Measurements from ENCODE around the gene AGTR1. TPM values are rescaled to one million over a fixed set of nuclear protein-coding genes. Genes with fewer than 3 reads are reported as not detected.
"Not testable (repeated sequence)": the region's sequence is repeated elsewhere in the genome, so short reads cannot be mapped to it uniquely, and the experiment has no call there.

Gene AGTR1
- total RNA-seq, 1 experiment from 2014 or later, result 0.45 TPM

- peak; percentile 23 for DNase-seq (ENCODE audit: low spot score)
Measured at GRCh38 chr3:148718982-148719862, 21.5 kb downstream of the AGTR1 start.

- no peak for DNase-seq (ENCODE audit: low spot score)
Measured at GRCh38 chr3:148720873-148721272, 23.2 kb downstream of the AGTR1 start.

- DNase-seq (ENCODE audit: low spot score), result no peak
Measured at GRCh38 chr3:148723631-148724030, 25.9 kb downstream of the AGTR1 start.

- DNase-seq (ENCODE audit: low spot score), result peak; percentile 43
Measured at GRCh38 chr3:148727231-148727630, 29.5 kb downstream of the AGTR1 start.

- DNase-seq (ENCODE audit: low spot score), result no peak
Measured at GRCh38 chr3:148728753-148729152, 31.1 kb downstream of the AGTR1 start.

GRCh38 chr3:148729476-148730055, 31.9 kb downstream of the AGTR1 start:
- DNase-seq (ENCODE audit: low spot score), result no peak

GRCh38 chr3:148730676-148731075, 33.0 kb downstream of the AGTR1 start:
- DNase-seq (ENCODE audit: low spot score), result no peak

- DNase-seq (ENCODE audit: low spot score), result no peak
Measured at GRCh38 chr3:148735597-148735996, 37.9 kb downstream of the AGTR1 start.

- DNase-seq (ENCODE audit: low spot score), result no peak
Measured at GRCh38 chr3:148736086-148736485, 38.4 kb downstream of the AGTR1 start.

GRCh38 chr3:148737104-148737530, 39.4 kb downstream of the AGTR1 start:
- no peak for DNase-seq (ENCODE audit: low spot score)

- no peak for DNase-seq (ENCODE audit: low spot score)
Measured at GRCh38 chr3:148739720-148740119, 42.0 kb downstream of the AGTR1 start.

GRCh38 chr3:148740291-148740690, 42.6 kb downstream of the AGTR1 start:
- no peak for DNase-seq (ENCODE audit: low spot score)

- no peak for DNase-seq (ENCODE audit: low spot score)
Measured at GRCh38 chr3:148741219-148741618, 43.5 kb downstream of the AGTR1 start.

- no peak for DNase-seq (ENCODE audit: low spot score)
Measured at GRCh38 chr3:148742118-148742517, 44.4 kb downstream of the AGTR1 start.

GRCh38 chr3:148746053-148746452, 48.4 kb downstream of the AGTR1 start:
- no peak for DNase-seq (ENCODE audit: low spot score)

- DNase-seq (ENCODE audit: low spot score), result no peak
Measured at GRCh38 chr3:148748283-148748682, 50.6 kb downstream of the AGTR1 start.

- no peak for DNase-seq (ENCODE audit: low spot score)
Measured at GRCh38 chr3:148750296-148750695, 52.6 kb downstream of the AGTR1 start.

GRCh38 chr3:148751461-148751860, 53.8 kb downstream of the AGTR1 start:
- no peak for DNase-seq (ENCODE audit: low spot score)

- DNase-seq (ENCODE audit: low spot score), result not testable (repeated sequence)
Measured at GRCh38 chr3:148753385-148753784, 55.7 kb downstream of the AGTR1 start.

GRCh38 chr3:148755570-148755969, 57.9 kb downstream of the AGTR1 start:
- no peak for DNase-seq (ENCODE audit: low spot score)

GRCh38 chr3:148756311-148756710, 58.6 kb downstream of the AGTR1 start:
- DNase-seq (ENCODE audit: low spot score), result no peak

GRCh38 chr3:148757238-148758215, 59.8 kb downstream of the AGTR1 start:
- peak; percentile 64 for DNase-seq (ENCODE audit: low spot score)

All from H4 (cell line).